Measurements from ENCODE around the gene UBTF. TPM values are rescaled to one million over a fixed set of nuclear protein-coding genes. Genes with fewer than 3 reads are reported as not detected.

UBTF gene
- total and polyA plus RNA-seq, 2 donors (not counting 1 experiment from before 2014, with no cell fraction given), result 43.1 to 179 TPM

GRCh38 chr17:44184212-44184810, 35.2 kb downstream of the UBTF start:
- H3K27ac ChIP-seq (ENCODE audit: low read length in 2 of 2), result no peak overlapping the region
- no peak overlapping the region for H2AFZ ChIP-seq (ENCODE audit: insufficient read depth, low read depth, low read length, poor library complexity, severe bottlenecking)
- DNase-seq, result no peak
- H3K79me2 ChIP-seq (ENCODE audit: control insufficient read depth, insufficient read depth, low read length), result peaks cover 63% of the 10 kb centered on the region
- no peak for ATAC-seq (ENCODE audit: low read depth)
- Mint-ChIP-seq H3K27ac (no peak overlapping the region), H3K27me3 (no peaks in the 10 kb centered on the region), H3K4me3 (no peak overlapping the region), H3K4me1 (peaks cover 40% of the 10 kb centered on the region), H3K9me3 (ENCODE audit: insufficient read depth) (no peaks in the 10 kb centered on the region)
- H3K4me1 ChIP-seq (ENCODE audit: control insufficient read depth in 2 of 2, insufficient read depth in 2 of 2, low read length in 2 of 2), result peaks cover 22 to 26% of the 10 kb centered on the region in 2 donors
- peaks cover 2 to 19% of the 10 kb centered on the region in 2 experiments for H3K36me3 ChIP-seq (replicated peaks in 1 of 2; ENCODE audit: control extremely low read depth in 1 of 2, control insufficient read depth in 1 of 2, extremely low read depth in 1 of 2, insufficient read depth in 2 of 2, low read length in 1 of 2)
- POLR2A ChIA-PET, result interaction anchor here (0.7 to 1.5 kb wide), 2 partner anchors 37 to 869 kb away, joined by 4 to 13 read pairs; no protein-coding TSS in a partner anchor
- H4K20me1 ChIP-seq (ENCODE audit: control insufficient read depth, insufficient read depth, low read length, poor library complexity, severe bottlenecking), result peaks cover 35% of the 10 kb centered on the region
- TF ChIP-seq EZH2 (IDR thresholded peaks at IDR 0.05; ENCODE audit: borderline replicate concordance, insufficient read depth, low read depth, low read length, poor library complexity, severe bottlenecking) (no peak), CTCF (IDR thresholded peaks at IDR 0.05) (no peak)
- intact Hi-C loops (cut with micrococcal nuclease), result no loop called here
- no peaks in the 10 kb centered on the region for H3K27me3 ChIP-seq (replicated peaks in 1 of 4; ENCODE audit: control extremely low read depth in 1 of 4, control insufficient read depth in 3 of 4, insufficient read depth in 4 of 4, low read length in 3 of 4)
- no peak overlapping the region for H3K4me3 ChIP-seq (ENCODE audit: control extremely low read depth in 1 of 5, extremely low read depth in 1 of 5, insufficient read depth in 1 of 5, low read depth in 2 of 5, low read length in 4 of 5)
- H3K4me2 ChIP-seq (replicated peaks; ENCODE audit: low read depth, low read length, poor library complexity, severe bottlenecking), result no peak overlapping the region
- H3K9me3 ChIP-seq (ENCODE audit: control extremely low read depth in 1 of 3, control insufficient read depth in 2 of 3, insufficient read depth in 1 of 3, low read length in 2 of 3), result no peaks in the 10 kb centered on the region
- CTCF ChIA-PET, result interaction anchor here (0.7 to 3.8 kb wide), 9 partner anchors 16 to 170 kb away, joined by 3 to 26 read pairs (median 7); partner anchors contain the start of gene HDAC5
- no peak overlapping the region for H3K9ac ChIP-seq (ENCODE audit: low read length)
- 98% methylated on average over 7 of the region's 8 CpGs for WGBS (ENCODE audit: insufficient coverage)

GRCh38 chr17:44183024-44183423, 36.5 kb downstream of the UBTF start:
- Mint-ChIP-seq H3K27me3 (no peaks in the 10 kb centered on the region), H3K4me3 (no peak overlapping the region), H3K9me3 (ENCODE audit: insufficient read depth) (no peaks in the 10 kb centered on the region), H3K27ac (no peak overlapping the region), H3K4me1 (peaks cover 34% of the 10 kb centered on the region)
- Histone ChIP-seq H3K4me2 (replicated peaks; ENCODE audit: low read depth, low read length, poor library complexity, severe bottlenecking) (no peak overlapping the region), H2AFZ (ENCODE audit: insufficient read depth, low read depth, low read length, poor library complexity, severe bottlenecking) (no peak overlapping the region), H4K20me1 (ENCODE audit: control insufficient read depth, insufficient read depth, low read length, poor library complexity, severe bottlenecking) (peaks cover 35% of the 10 kb centered on the region), H3K9ac (ENCODE audit: low read length) (no peak overlapping the region), H3K4me1 (ENCODE audit: control insufficient read depth in 2 of 2, insufficient read depth in 2 of 2, low read length in 2 of 2) (peaks cover 16 to 19% of the 10 kb centered on the region in 2 donors), H3K79me2 (ENCODE audit: control insufficient read depth, insufficient read depth, low read length) (peaks cover 50% of the 10 kb centered on the region), H3K4me3 (ENCODE audit: control extremely low read depth in 1 of 5, extremely low read depth in 1 of 5, insufficient read depth in 1 of 5, low read depth in 2 of 5, low read length in 4 of 5) (no peak overlapping the region), H3K27ac (ENCODE audit: low read length in 2 of 2) (no peak overlapping the region), H3K27me3 (replicated peaks in 1 of 4; ENCODE audit: control extremely low read depth in 1 of 4, control insufficient read depth in 3 of 4, insufficient read depth in 4 of 4, low read length in 3 of 4) (no peaks in the 10 kb centered on the region), H3K36me3 (replicated peaks in 1 of 2; ENCODE audit: control extremely low read depth in 1 of 2, control insufficient read depth in 1 of 2, extremely low read depth in 1 of 2, insufficient read depth in 2 of 2, low read length in 1 of 2) (peaks cover 2 to 16% of the 10 kb centered on the region in 2 experiments), H3K9me3 (ENCODE audit: control extremely low read depth in 1 of 3, control insufficient read depth in 2 of 3, insufficient read depth in 1 of 3, low read length in 2 of 3) (no peaks in the 10 kb centered on the region)
- TF ChIP-seq EZH2 (IDR thresholded peaks at IDR 0.05; ENCODE audit: borderline replicate concordance, insufficient read depth, low read depth, low read length, poor library complexity, severe bottlenecking) (no peak), CTCF (IDR thresholded peaks at IDR 0.05) (no peak)
- ChIA-PET POLR2A (interaction anchor here (0.6 kb wide), 1 partner anchor 48 kb away, joined by 4 read pairs; no protein-coding TSS in a partner anchor), CTCF (interaction anchor here (0.9 kb wide), 1 partner anchor 148 kb away, joined by 3 read pairs; no protein-coding TSS in a partner anchor)
- intact Hi-C loops (cut with micrococcal nuclease), result no loop called here
- ATAC-seq (ENCODE audit: low read depth), result no peak
- no CpG with 5 or more reads among the region's 2 CpGs for WGBS (ENCODE audit: insufficient coverage)
- DNase-seq, result no peak

All from B cell (primary cell).